Effector memory CD8-positive, alpha-beta T cell (primary cell): ENCODE results near the gene KHNYN.

Source experiments
- ATAC-seq: fragments of 150-1000 bp; cut with Tn5 transposase; replicated peaks from 2 replicates; pipeline ENCODE4 v1.10.0; 2021; ENCODE audit warnings: mild to moderate bottlenecking, moderate library complexity
- DNase-seq, 3 experiments: peaks; one replicate each; pipeline ENCODE4 v3.0.0; 2021
- H3K27ac Mint-ChIP-seq, 2 donors: one replicate each; pipeline ENCODE4 v1.8.0; 2022; ENCODE audit warnings: mild to moderate bottlenecking in 2 of 2, mixed read lengths in 2 of 2, moderate library complexity in 2 of 2
- H3K27me3 Mint-ChIP-seq, 2 donors: one replicate each; pipeline ENCODE4 v1.8.0; 2022; ENCODE audit warnings: mixed read lengths in 2 of 2
- H3K36me3 Mint-ChIP-seq: one replicate; pipeline ENCODE4 v1.8.0; 2022; ENCODE audit warnings: mild to moderate bottlenecking, moderate library complexity, mixed read lengths; ENCODE audit not compliant: insufficient read depth
- H3K4me1 Mint-ChIP-seq, 2 donors: one replicate each; pipeline ENCODE4 v1.8.0; 2022; ENCODE audit warnings: low read depth in 2 of 2, mixed read lengths in 2 of 2
- H3K4me3 Mint-ChIP-seq, 2 donors: one replicate each; pipeline ENCODE4 v1.8.0; 2022; ENCODE audit warnings: mild to moderate bottlenecking in 2 of 2, mixed read lengths in 2 of 2, moderate library complexity in 2 of 2
- H3K9me3 Mint-ChIP-seq, 2 donors: one replicate each; pipeline ENCODE4 v1.8.0; 2022; ENCODE audit warnings: mixed read lengths in 2 of 2

The KHNYN gene

GRCh38 chr14:24422694-24423601 lies 6.8 kb upstream of the KHNYN start:
- no peak for ATAC-seq
- Mint-ChIP-seq H3K9me3 (no peaks in the 10 kb centered on the region), H3K27ac (no peak overlapping the region), H3K27me3 (peaks cover 8 to 14% of the 10 kb centered on the region in 2 donors), H3K4me3 (no peak overlapping the region), H3K36me3 (no peaks in the 10 kb centered on the region), H3K4me1 (peaks cover 4 to 8% of the 10 kb centered on the region in 2 donors)
- DNase-seq, result no peak

- ATAC-seq (no peak), DNase-seq (no peak)
- H3K4me1 Mint-ChIP-seq, result peaks cover 18 to 20% of the 10 kb centered on the region in 2 donors
- no peaks in the 10 kb centered on the region for H3K27me3 Mint-ChIP-seq
- no peaks in the 10 kb centered on the region for H3K9me3 Mint-ChIP-seq
- peaks cover 10% of the 10 kb centered on the region for H3K36me3 Mint-ChIP-seq
- no peak overlapping the region for H3K4me3 Mint-ChIP-seq
- H3K27ac Mint-ChIP-seq, result peak overlapping the region in 1 of 2 donors; percentile 20
Measured at GRCh38 chr14:24425704-24426103, 4.0 kb upstream of the KHNYN start.

GRCh38 chr14:24426150-24426911 lies 3.4 kb upstream of the KHNYN start:
- Mint-ChIP-seq H3K27me3 (no peaks in the 10 kb centered on the region), H3K27ac (peak overlapping the region in 1 of 2 donors; percentile 20), H3K4me3 (no peak overlapping the region), H3K4me1 (peaks cover 24 to 27% of the 10 kb centered on the region in 2 donors), H3K36me3 (peaks cover 16% of the 10 kb centered on the region), H3K9me3 (no peaks in the 10 kb centered on the region)
- no peak for ATAC-seq
- no peak for DNase-seq

GRCh38 chr14:24426912-24427536 lies 2.7 kb upstream of the KHNYN start:
- H3K27ac Mint-ChIP-seq, result no peak overlapping the region
- no peak for DNase-seq
- ATAC-seq, result no peak
- H3K27me3 Mint-ChIP-seq, result no peaks in the 10 kb centered on the region
- H3K9me3 Mint-ChIP-seq, result no peaks in the 10 kb centered on the region
- H3K4me1 Mint-ChIP-seq, result peaks cover 31 to 34% of the 10 kb centered on the region in 2 donors
- no peak overlapping the region for H3K4me3 Mint-ChIP-seq
- peaks cover 23% of the 10 kb centered on the region for H3K36me3 Mint-ChIP-seq

GRCh38 chr14:24427537-24428508 lies 1.9 kb upstream of the KHNYN start:
- H3K4me1 Mint-ChIP-seq, result peaks cover 33 to 36% of the 10 kb centered on the region in 2 donors
- no peaks in the 10 kb centered on the region for H3K9me3 Mint-ChIP-seq
- peaks cover 30% of the 10 kb centered on the region for H3K36me3 Mint-ChIP-seq
- H3K27ac Mint-ChIP-seq, result peak overlapping the region; percentile 76 to 97
- H3K27me3 Mint-ChIP-seq, result no peaks in the 10 kb centered on the region
- DNase-seq (no peak), ATAC-seq (no peak)
- H3K4me3 Mint-ChIP-seq, result peak overlapping the region in 1 of 2 donors; percentile 57

GRCh38 chr14:24428628-24429394 lies 943 bp upstream of the KHNYN start:
- Mint-ChIP-seq H3K9me3 (no peaks in the 10 kb centered on the region), H3K27ac (peak overlapping the region; percentile 97 to 99), H3K4me1 (peaks cover 37 to 40% of the 10 kb centered on the region in 2 donors), H3K4me3 (peak overlapping the region; percentile 84 to 86), H3K27me3 (no peaks in the 10 kb centered on the region), H3K36me3 (peaks cover 40% of the 10 kb centered on the region)
- ATAC-seq (no peak), DNase-seq (no peak)

- peak overlapping the region; percentile 84 to 86 for H3K4me3 Mint-ChIP-seq
- peaks cover 37 to 40% of the 10 kb centered on the region in 2 donors for H3K4me1 Mint-ChIP-seq
- no peaks in the 10 kb centered on the region for H3K27me3 Mint-ChIP-seq
- ATAC-seq (peak; percentile 56), DNase-seq (peak; percentile 22 to 56 (median 39))
- H3K27ac Mint-ChIP-seq, result peak overlapping the region; percentile 97 to 99
- H3K9me3 Mint-ChIP-seq, result no peaks in the 10 kb centered on the region
- H3K36me3 Mint-ChIP-seq, result peaks cover 51% of the 10 kb centered on the region
Measured at GRCh38 chr14:24430143-24430681, 458 bp downstream of the KHNYN start.

GRCh38 chr14:24430682-24431568 lies 1.2 kb downstream of the KHNYN start:
- no peaks in the 10 kb centered on the region for H3K9me3 Mint-ChIP-seq
- DNase-seq (peak; percentile 59 to 62 (median 60)), ATAC-seq (peak; percentile 60)
- peaks cover 37% of the 10 kb centered on the region in 2 donors for H3K4me1 Mint-ChIP-seq
- H3K36me3 Mint-ChIP-seq, result peaks cover 55% of the 10 kb centered on the region
- peak overlapping the region; percentile 97 to 99 for H3K27ac Mint-ChIP-seq
- H3K27me3 Mint-ChIP-seq, result no peaks in the 10 kb centered on the region
- peak overlapping the region; percentile 84 to 86 for H3K4me3 Mint-ChIP-seq

GRCh38 chr14:24431569-24432258 lies 2.0 kb downstream of the KHNYN start:
- H3K36me3 Mint-ChIP-seq, result peaks cover 57% of the 10 kb centered on the region
- peak overlapping the region; percentile 97 to 99 for H3K27ac Mint-ChIP-seq
- no peaks in the 10 kb centered on the region for H3K27me3 Mint-ChIP-seq
- peak; percentile 85 to 87 (median 87) for DNase-seq
- no peaks in the 10 kb centered on the region for H3K9me3 Mint-ChIP-seq
- H3K4me1 Mint-ChIP-seq, result peaks cover 34 to 39% of the 10 kb centered on the region in 2 donors
- ATAC-seq, result peak; percentile 54
- peak overlapping the region; percentile 84 to 86 for H3K4me3 Mint-ChIP-seq

- peak overlapping the region; percentile 84 to 86 for H3K4me3 Mint-ChIP-seq
- ATAC-seq (no peak), DNase-seq (no peak)
- H3K9me3 Mint-ChIP-seq, result no peaks in the 10 kb centered on the region
- H3K27ac Mint-ChIP-seq, result peak overlapping the region; percentile 97 to 99
- H3K36me3 Mint-ChIP-seq, result peaks cover 65% of the 10 kb centered on the region
- peaks cover 39 to 44% of the 10 kb centered on the region in 2 donors for H3K4me1 Mint-ChIP-seq
- no peaks in the 10 kb centered on the region for H3K27me3 Mint-ChIP-seq
Measured at GRCh38 chr14:24432259-24433131, 2.7 kb downstream of the KHNYN start.
